D721Med (cell line): ENCODE results near the gene CSF3.

Experiments used
- DNase-seq: peaks from one replicate; pipeline ENCODE4 v3.0.0; 2011; ENCODE audit warnings: low spot score; ENCODE audit not compliant: insufficient read length
- FAIRE-seq: peaks from 2 replicates; lab custom pipeline; 2011; peaks lifted over from hg19 to GRCh38; lab: Jason Lieb, UNC
- CTCF ChIP-seq: IDR thresholded peaks from 2 replicates; pipeline ENCODE4 v1.5.1; 2012; ENCODE audit warnings: mild to moderate bottlenecking, control low read depth; ENCODE audit not compliant: insufficient read depth; ENCODE audit errors: missing control alignments

The CSF3 gene

DNA sequence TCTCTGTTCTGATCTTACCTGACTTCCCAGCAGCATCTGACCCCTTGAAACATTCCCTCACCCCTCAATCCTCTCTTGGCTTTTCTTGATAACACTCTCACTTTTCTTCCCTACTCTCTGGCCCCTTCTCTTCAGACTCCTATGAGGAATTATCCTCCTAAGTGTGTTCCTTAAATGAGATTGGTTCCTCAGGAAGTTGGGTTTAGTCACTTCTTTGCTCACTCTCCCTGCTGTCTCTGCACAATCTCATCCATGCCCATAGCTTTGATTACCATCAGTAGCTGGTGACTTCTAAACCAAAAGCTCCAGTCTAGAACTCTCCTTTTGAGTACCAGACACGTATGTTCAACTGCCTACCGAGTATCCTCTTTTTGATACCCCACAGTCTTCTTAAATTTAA, 26.0 kb downstream of the CSF3 start:
- FAIRE-seq (no peak), DNase-seq (no peak)
- no peak for TF ChIP-seq CTCF

GRCh38 chr17:40056379-40057015, 41.3 kb downstream of the CSF3 start:
- TF ChIP-seq CTCF = no peak
- FAIRE-seq (no peak), DNase-seq (no peak)

- no peak for TF ChIP-seq CTCF
- no peak for DNase-seq
- FAIRE-seq = no peak
Measured at GRCh38 chr17:40058186-40058784, 43.0 kb downstream of the CSF3 start.

GRCh38 chr17:40058865-40059264, 43.6 kb downstream of the CSF3 start:
- FAIRE-seq = no peak
- TF ChIP-seq CTCF = no peak
- DNase-seq = no peak

DNA sequence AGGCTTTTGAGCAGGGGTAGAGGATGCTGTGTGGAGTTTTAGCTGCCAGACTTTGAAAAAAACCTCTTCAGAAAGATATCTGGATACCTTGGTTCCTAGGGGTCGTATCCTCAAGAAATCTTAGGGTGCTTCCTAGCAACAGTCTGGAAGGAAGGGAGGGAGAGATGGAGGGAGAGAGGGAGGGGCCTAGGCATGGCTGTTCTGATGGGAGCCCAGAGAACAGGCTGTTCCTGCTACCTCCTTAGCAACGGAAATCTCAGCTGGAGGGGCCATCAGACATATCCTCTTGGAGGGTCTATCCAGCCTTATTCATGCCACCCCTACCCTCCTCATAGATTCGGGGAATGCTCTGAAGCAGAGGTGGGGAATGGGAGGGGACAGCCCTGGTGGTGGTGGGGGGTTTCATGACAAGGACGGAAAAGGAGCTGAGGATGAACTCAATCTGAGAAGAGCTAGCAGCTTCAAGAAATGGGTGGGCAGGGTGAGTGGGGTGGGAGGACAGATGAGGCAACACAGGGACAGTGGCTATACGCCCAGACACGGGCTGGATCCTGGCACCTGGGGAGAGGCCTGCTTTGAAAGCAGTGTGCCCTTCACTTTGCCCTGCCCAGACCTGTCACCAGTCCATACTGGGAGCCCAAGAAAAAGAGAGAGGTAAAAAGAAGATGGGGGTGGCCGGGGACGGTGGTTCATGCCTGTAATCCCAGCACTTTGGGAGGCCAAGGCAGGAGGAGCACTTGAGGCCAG, 44.7 kb downstream of the CSF3 start:
- DNase-seq (no peak), FAIRE-seq (no peak)
- no peak for TF ChIP-seq CTCF

GRCh38 chr17:40060887-40061608, 45.8 kb downstream of the CSF3 start:
- DNase-seq (no peak), FAIRE-seq (no peak)
- TF ChIP-seq CTCF = no peak
